ENCODE measurements around the gene OR2AE1.
"Not testable (repeated sequence)": the region's sequence is repeated elsewhere in the genome, so short reads cannot be mapped to it uniquely, and the experiment has no call there.

Gene OR2AE1

GRCh38 chr7:99876933-99877332 lies at the start of gene OR2AE1:
OR2AE1 (minus strand) TSS chr7:99877033; CDS start chr7:99877033, 0 bp downstream.
- no peak for DNase-seq

- DNase-seq: no peak
Measured at GRCh38 chr7:99926321-99926720, 49.5 kb upstream of the OR2AE1 start.

GRCh38 chr7:99923200-99923599 lies 46.4 kb upstream of the OR2AE1 start:
- DNase-seq: no peak

GRCh38 chr7:99920149-99920548 lies 43.3 kb upstream of the OR2AE1 start:
- no peak for DNase-seq

GRCh38 chr7:99919814-99920112 lies 42.9 kb upstream of the OR2AE1 start:
- DNase-seq: no peak

- DNase-seq: peak; percentile 82 to 86
Measured at GRCh38 chr7:99918959-99919813, 42.4 kb upstream of the OR2AE1 start, which contains the start of gene TRIM4. TRIM4 (minus strand) TSS chr7:99919530; CDS start chr7:99919401, 129 bp downstream.

GRCh38 chr7:99910976-99911375 lies 34.1 kb upstream of the OR2AE1 start:
- no peak for DNase-seq

- no peak for DNase-seq
Measured at GRCh38 chr7:99901581-99901980, 24.7 kb upstream of the OR2AE1 start.

- no peak for DNase-seq
Measured at GRCh38 chr7:99899830-99900519, 23.1 kb upstream of the OR2AE1 start.

GRCh38 chr7:99898836-99899235 lies 22.0 kb upstream of the OR2AE1 start:
- DNase-seq: no peak

- DNase-seq: no peak
Measured at GRCh38 chr7:99898023-99898357, 21.2 kb upstream of the OR2AE1 start.

- no peak for DNase-seq
Measured at GRCh38 chr7:99897322-99898022, 20.6 kb upstream of the OR2AE1 start.

GRCh38 chr7:99894738-99895137 lies 17.9 kb upstream of the OR2AE1 start:
- no peak for DNase-seq

- DNase-seq: no peak
Measured at GRCh38 chr7:99893280-99893679, 16.4 kb upstream of the OR2AE1 start.

- not testable (repeated sequence) for DNase-seq
Measured at GRCh38 chr7:99890348-99890747, 13.5 kb upstream of the OR2AE1 start.

GRCh38 chr7:99888366-99888765 lies 11.5 kb upstream of the OR2AE1 start:
- DNase-seq: not testable (repeated sequence)

- DNase-seq: no peak
Measured at GRCh38 chr7:99881370-99881769, 4.5 kb upstream of the OR2AE1 start.

GRCh38 chr7:99876491-99876890 lies 342 bp downstream of the OR2AE1 start:
- no peak for DNase-seq

- no peak for DNase-seq
Measured at GRCh38 chr7:99868246-99868645, 8.6 kb downstream of the OR2AE1 start.

GRCh38 chr7:99867477-99867876 lies 9.4 kb downstream of the OR2AE1 start:
- not testable (repeated sequence) for DNase-seq

GRCh38 chr7:99863847-99864440 lies 12.9 kb downstream of the OR2AE1 start:
- DNase-seq: no peak

- no peak for DNase-seq
Measured at GRCh38 chr7:99860281-99861127, 16.3 kb downstream of the OR2AE1 start.
